ENCODE measurements around the gene PEDS1. TPM values are rescaled to one million over a fixed set of nuclear protein-coding genes. Genes with fewer than 3 reads are reported as not detected.

PEDS1 gene
- total and polyA plus RNA-seq, 2 of the 13 experiments (the other 11 are each of a cell fraction or from before 2014, with no cell fraction given), result 30.5 to 93.9 TPM

- TF ChIP-seq MTA3 (CRISPR knock-in tag; IDR thresholded peaks at IDR 0.05) (no peak), ZIK1 (CRISPR knock-in tag; IDR thresholded peaks at IDR 0.05; ENCODE audit: borderline replicate concordance, low read depth) (no peak), ZNF24 (IDR thresholded peaks at IDR 0.05) (0 out of 2 replicates have a peak, but pooled peaks have one; percentile 1), HDAC2 (CRISPR knock-in tag; IDR thresholded peaks at IDR 0.05) (peak; percentile 55; the same call in 1 of the 2 replicates), CHD2 (IDR thresholded peaks at IDR 0.05; ENCODE audit: low read depth, low read length) (no peak), THRA (CRISPR knock-in tag; IDR thresholded peaks at IDR 0.05; ENCODE audit: borderline replicate concordance) (no peak), ZNF598 (CRISPR knock-in tag; IDR thresholded peaks at IDR 0.05; ENCODE audit: borderline replicate concordance) (no peak), ZNF350 (CRISPR knock-in tag; IDR thresholded peaks at IDR 0.05; ENCODE audit: borderline replicate concordance, low read depth) (no peak), MXD4 (CRISPR knock-in tag; IDR thresholded peaks at IDR 0.05) (no peak; the same call in 1 of the 2 replicates), THAP11 (CRISPR knock-in tag; IDR thresholded peaks at IDR 0.05) (no peak; the same call in 1 of the 2 replicates), ZSCAN25 (CRISPR knock-in tag; IDR thresholded peaks at IDR 0.05) (no peak; the same call in 1 of the 2 replicates), PTBP1 (IDR thresholded peaks at IDR 0.05; ENCODE audit: low read depth, low read length, poor library complexity, severe bottlenecking) (peak; percentile 65), MLLT10 (CRISPR knock-in tag; IDR thresholded peaks at IDR 0.05) (no peak), ZNF441 (CRISPR knock-in tag; IDR thresholded peaks at IDR 0.05; ENCODE audit: borderline replicate concordance) (no peak), ZNF710 (CRISPR knock-in tag; IDR thresholded peaks at IDR 0.05; ENCODE audit: borderline replicate concordance) (no peak), SRY (CRISPR knock-in tag; IDR thresholded peaks at IDR 0.05) (no peak; the same call in 1 of the 2 replicates), ZBTB21 (CRISPR knock-in tag; IDR thresholded peaks at IDR 0.05) (no peak), HMGA1 (CRISPR knock-in tag; conservative IDR thresholded peaks at IDR 0.05) (no peak), DMAP1 (CRISPR knock-in tag; IDR thresholded peaks at IDR 0.05) (peak; percentile 9), ZNF615 (CRISPR knock-in tag; IDR thresholded peaks at IDR 0.05; ENCODE audit: borderline replicate concordance) (no peak), TBP (CRISPR knock-in tag; IDR thresholded peaks at IDR 0.05) (peak; percentile 84; the same call in 1 of the 2 replicates), ZNF83 (CRISPR knock-in tag; IDR thresholded peaks at IDR 0.05; ENCODE audit: borderline replicate concordance) (no peak), NFIB (CRISPR knock-in tag; IDR thresholded peaks at IDR 0.05; ENCODE audit: borderline replicate concordance) (no peak), NFYB (CRISPR knock-in tag; IDR thresholded peaks at IDR 0.05) (no peak), ZSCAN21 (CRISPR knock-in tag; IDR thresholded peaks at IDR 0.05; ENCODE audit: borderline replicate concordance) (peak; percentile 51; the same call in 1 of the 2 replicates), TCF12 (IDR thresholded peaks at IDR 0.05) (no peak), TCF12 (CRISPR knock-in tag; IDR thresholded peaks at IDR 0.05) (no peak)
- TF ChIP-seq, protein P1, sequence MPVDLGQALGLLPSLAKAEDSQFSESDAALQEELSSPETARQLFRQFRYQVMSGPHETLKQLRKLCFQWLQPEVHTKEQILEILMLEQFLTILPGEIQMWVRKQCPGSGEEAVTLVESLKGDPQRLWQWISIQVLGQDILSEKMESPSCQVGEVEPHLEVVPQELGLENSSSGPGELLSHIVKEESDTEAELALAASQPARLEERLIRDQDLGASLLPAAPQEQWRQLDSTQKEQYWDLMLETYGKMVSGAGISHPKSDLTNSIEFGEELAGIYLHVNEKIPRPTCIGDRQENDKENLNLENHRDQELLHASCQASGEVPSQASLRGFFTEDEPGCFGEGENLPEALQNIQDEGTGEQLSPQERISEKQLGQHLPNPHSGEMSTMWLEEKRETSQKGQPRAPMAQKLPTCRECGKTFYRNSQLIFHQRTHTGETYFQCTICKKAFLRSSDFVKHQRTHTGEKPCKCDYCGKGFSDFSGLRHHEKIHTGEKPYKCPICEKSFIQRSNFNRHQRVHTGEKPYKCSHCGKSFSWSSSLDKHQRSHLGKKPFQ (CRISPR knock-in tag; IDR thresholded peaks at IDR 0.05; ENCODE audit: insufficient replicate concordance), result no peak
These were observed 36.2 kb upstream of the PEDS1 start (continued) for GRCh38 chr20:50189681-50190250.

Measured in HepG2 (cell line).